Activated CD4-positive, CD25-positive, alpha-beta regulatory T cell (primary cell): ENCODE results near the gene MRPL34.
A peak's percentile ranks its signal among the peaks of the same experiment; 100 is the strongest.
"Not testable (repeated sequence)": the region's sequence is repeated elsewhere in the genome, so short reads cannot be mapped to it uniquely, and the experiment has no call there.

Experiments
- DNase-seq, 4 experiments: peaks; one replicate each; lab custom pipeline; 2025; lab: John Stamatoyannopoulos, UW

Gene MRPL34

GRCh38 chr19:17285415-17286135, 20.1 kb upstream of the MRPL34 start:
- DNase-seq: no peak

DNA sequence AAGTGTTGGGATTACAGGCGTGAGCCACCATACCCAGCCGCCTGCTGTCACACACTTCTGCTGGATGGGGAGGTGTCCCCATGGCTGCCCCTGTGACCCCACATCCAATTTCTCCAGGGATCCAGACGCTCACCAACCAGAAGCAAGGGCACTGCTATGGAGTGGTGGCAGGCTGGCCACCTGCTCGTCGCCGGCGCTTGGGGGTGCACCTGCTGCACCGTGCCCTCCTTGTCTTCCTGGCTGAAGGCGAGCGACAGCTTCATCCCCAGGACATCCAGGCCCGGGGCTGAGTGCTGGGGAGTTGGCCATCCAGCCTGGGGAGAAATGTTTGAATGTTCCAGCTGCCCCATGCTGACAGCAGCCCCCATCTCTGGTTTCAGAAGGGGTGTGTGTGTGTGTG, 19.4 kb upstream of the MRPL34 start:
- DNase-seq: no peak

- DNase-seq: no peak
These were observed 18.9 kb upstream of the MRPL34 start for GRCh38 chr19:17286752-17287151.

DNA sequence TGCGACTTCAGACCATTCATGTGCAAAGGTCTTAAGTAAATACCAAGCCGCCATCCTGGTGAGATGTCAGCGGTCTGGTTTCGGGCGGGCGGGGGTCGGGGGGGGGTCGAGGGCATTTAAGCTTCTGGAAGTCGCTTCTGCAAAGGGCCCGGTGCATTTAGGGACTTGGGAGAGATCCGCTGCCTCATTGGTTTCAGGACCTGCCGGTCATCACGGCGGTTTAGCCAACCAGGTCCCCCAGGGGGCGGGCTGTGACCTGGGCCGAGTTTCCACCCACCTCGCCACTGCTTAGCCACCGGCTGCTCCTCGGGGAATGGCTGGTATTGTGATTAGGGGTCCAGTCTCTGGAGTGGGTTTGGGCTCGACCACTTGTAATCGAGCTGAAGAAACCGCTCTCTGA, 16.2 kb upstream of the MRPL34 start:
- no peak for DNase-seq

GRCh38 chr19:17292301-17293074, 13.2 kb upstream of the MRPL34 start:
- peak; percentile 56 to 72 (median 60) for DNase-seq

DNA sequence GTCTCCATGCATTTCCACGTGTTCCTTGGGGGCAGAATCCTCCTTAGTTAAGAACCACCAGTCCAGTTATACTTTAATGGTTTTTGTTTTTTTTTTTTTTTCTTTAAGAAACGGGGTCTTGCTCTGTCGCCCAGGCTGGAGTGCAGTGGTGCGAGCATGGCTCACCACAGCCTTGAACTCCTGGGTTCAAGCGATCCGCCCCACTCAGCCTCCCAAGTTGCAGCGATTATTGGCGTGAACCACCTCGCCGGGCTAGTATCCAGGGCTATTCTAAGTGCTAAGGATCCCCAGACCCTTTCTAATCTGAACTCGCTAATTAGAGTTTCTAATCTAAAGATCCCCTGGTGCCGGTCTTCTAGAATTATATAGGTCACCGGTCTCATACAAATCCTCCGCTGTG, 12.1 kb upstream of the MRPL34 start:
- no peak for DNase-seq

- DNase-seq: peak in 2 of 4 experiments; percentile 18 to 37
These were observed 11.4 kb upstream of the MRPL34 start for GRCh38 chr19:17294051-17294891.

DNA sequence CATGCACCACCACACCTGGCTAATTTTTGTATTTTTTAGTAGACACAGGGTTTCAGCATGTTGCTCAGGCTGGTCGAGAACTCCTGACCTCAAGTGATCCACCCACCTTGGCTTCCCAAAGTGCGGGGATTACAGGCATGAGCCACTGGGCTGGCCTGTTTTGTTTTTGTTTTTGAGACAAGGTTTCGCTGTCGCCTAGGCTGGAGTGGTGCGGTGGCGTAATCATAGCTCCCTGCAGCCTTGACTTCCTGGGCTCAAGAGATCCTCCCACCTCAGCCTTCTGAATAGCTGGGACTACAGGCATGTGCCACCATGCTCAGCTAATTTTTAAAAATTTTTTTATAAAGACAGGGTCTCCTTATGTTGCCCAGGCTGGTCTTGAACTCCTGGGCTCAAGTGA, 10.1 kb upstream of the MRPL34 start:
- DNase-seq: not testable (repeated sequence)

- no peak for DNase-seq
These were observed 9.4 kb upstream of the MRPL34 start for GRCh38 chr19:17296273-17296672.

DNA sequence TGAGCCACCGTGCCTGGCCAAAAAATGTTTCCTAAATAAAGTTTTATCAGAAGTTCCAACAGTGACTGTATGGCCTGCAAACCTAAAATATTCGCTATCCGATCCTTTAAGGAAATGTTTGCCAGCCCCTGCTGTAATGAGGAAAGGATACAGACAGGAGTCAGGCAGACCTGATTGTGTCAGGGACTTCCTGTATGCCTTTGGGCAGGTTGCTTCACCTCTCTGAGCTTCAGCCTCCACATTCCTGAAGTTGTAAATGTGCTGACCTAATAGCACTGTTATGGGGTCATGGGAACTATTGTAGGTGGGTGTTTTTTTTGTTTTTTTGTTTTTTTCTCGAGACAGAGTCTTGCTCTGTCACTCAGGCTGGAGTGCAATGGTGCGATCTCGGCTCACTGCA, 8.7 kb upstream of the MRPL34 start:
- DNase-seq: no peak

DNA sequence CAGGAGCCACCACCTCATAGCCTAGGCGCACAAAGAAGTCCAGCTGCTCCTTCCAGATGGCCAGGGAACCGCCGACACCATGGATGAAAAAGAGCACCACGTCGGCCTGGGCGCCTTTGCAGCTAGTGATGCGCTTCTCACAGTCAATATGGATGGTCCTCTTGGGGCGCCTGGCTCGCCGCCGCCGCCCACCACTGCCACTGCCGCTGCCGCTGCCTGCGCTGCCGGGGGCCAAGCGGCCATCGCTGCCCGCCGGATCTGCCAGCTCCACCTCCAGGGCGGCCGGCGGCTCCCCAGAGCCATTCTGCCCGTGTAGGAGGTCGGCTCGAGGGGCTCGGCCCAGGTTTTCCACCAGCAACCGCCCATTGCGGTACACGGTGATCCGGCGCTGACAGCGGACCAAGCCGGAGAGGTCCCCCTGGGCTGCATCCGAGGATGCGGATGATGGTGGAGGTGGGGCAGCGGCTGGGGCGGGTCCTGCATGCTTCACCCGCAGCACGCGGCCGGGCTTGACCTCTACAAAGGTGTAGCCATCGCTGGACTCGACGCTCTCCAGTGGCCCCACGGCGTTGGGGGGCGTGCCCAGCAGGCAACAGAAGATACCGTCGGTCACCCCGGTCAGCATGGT, 4.6 kb upstream of the MRPL34 start:
- no peak for DNase-seq

GRCh38 chr19:17302391-17303166, 3.1 kb upstream of the MRPL34 start:
- no peak for DNase-seq

DNA sequence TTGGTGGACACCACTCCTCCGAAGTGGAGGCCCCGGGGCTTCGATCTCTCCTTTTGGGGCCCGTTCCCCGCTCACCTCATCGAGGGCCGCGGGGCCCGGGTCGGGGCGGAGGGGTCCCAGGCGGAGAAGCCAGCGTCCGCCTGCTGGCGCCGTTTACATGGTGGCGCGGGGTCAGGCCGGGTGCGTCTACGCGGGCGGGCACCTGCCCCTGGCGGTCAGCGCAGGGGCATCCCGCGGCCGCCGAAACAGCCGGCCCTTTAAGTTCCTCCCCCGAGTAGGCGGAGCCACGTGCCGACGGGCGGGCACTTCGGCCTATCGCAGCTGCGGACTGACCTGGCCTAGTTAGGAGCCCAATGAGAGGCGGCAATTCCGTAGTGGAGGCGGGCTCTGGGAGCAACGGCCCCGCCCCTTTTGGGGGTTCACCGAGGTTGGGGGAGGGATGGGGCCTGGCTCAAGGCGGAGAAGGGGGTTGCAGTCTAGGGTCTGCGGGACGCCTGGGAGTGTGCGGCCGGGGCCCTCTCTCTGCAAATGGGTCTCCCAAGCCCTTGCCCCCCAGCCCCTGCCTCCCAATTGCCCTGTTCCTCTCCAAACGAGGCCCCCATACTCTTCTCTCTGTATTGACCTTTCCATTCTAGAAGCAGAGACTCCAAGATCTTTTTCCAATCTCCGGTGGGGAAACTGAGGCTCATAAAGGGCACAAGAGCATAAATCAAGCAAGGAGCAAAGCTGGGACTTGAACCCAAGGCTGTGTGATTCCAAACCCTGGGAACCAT, 2.3 kb upstream of the MRPL34 start, which contains the start of gene ABHD8:
Gene ABHD8 (minus strand): TSS at position 259 of the 773 bp plus-strand sequence. CDS start 1,809 bp downstream, outside the sequence.
- peak; percentile 83 to 88 (median 84) for DNase-seq

DNA sequence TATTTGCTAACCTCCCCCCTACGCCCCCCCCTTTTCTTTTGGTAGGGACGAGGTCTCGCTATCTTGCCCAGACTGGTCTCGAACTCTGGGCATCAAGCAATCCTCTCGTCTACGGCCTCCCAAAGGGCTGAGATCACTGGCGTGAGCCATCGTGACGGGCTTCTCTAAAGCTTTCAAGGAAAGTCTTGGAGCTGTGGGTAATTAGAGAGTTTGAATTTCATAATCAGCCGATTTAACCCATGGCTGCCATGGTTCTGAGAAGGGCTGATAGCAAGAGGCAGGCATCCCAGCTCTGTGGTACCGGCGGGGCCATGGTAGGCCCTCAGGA, 1.8 kb upstream of the MRPL34 start:
- DNase-seq: no peak

GRCh38 chr19:17304386-17305215, 1.1 kb upstream of the MRPL34 start:
- DNase-seq: no peak

DNA sequence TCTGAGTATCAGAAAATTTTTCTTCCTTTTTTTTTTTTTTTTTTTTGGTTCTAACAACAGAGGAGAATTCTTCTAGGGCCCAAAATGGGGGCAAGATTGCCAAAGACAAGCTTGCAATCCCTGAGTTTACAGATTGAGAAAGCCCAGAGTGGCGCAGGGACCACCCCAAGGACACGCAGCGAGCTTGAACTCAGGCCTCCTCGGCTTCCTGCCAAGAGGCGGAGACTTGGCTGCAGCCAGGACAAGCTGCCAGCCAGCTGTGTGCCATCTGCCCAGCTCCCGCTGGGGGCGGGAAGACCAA, 506 bp upstream of the MRPL34 start:
- DNase-seq: no peak

DNA sequence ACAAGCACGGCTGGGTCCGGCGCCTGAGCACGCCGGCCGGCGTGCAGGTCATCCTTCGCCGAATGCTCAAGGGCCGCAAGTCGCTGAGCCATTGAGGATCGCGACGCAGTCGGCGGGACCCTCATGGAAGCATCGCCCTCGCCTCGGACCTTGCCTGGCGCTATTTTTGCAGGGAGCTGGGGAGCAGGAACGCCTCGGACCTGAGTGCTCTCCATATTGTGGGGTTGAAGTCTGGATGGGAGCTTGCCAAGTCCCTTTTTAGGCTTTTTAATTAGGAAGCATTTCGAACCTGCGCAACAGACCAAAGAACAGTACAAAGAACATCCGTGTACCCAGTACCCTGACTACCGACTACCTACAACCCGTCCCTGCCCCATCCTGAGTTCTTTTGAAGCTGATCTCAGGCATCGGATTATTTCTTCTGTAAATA, 628 bp downstream of the MRPL34 start:
- DNase-seq: no peak

DNA sequence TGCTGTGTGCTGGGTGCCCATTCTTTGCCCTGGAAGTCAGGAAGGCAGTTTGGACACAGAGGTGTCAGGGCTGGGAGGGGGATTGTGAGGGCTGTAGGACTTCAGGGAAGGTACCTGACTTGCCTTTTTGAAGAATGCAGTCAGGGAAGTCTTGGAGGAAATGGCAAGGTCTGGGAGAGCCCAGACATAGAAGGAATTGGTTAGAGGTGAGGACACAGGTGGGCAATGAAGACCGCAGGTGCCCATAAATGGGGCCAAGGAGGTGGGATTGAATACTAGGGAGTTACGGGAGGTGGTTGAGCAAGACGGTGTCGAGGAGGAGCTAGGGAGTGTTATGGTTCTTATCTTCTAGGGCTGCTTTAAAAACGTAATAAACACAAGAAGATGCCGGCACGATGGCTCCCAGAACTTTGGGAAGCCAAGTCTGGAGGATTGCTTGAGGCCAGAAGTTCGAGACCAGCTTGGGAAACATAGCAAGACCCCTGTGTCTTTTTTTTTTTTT, 2.3 kb downstream of the MRPL34 start:
- DNase-seq: no peak

GRCh38 chr19:17309198-17309964, 3.7 kb downstream of the MRPL34 start, which contains the start of gene DDA1:
DDA1 (plus strand) TSS chr19:17309563; CDS start chr19:17309655, 92 bp downstream.
- DNase-seq: peak; percentile 90 to 97 (median 95)
